ENCODE data around the gene CYBA. TPM values are rescaled to one million over a fixed set of nuclear protein-coding genes. Genes with fewer than 3 reads are reported as not detected.

CYBA gene
- total RNA-seq, 2 donors from 2014 or later, result 169 to 295 TPM

DNA sequence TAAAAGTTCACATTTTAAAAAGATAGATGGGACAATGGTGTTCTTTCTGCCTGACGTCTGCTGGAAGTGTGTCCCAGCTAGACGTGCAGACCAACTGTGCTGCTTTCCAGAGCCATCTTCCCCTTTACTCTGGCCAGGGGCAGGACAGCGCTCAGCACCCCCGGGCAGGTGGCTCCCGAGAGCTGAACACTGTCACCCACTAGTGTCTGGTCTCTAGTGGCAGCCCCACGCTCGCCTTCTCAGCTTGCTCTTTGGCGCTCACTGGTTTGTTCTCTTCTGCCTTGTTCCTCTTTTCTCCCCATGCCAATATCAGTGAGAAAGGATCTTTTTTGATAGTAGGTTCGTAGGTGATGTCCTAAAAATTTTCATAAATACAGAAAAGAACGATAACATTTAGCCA is 54.9 kb downstream of the CYBA start:
- Histone ChIP-seq H3K36me3 (peaks cover 24% of the 10 kb centered on the region), H3K27me3 (replicated peaks; ENCODE audit: insufficient read depth) (no peaks in the 10 kb centered on the region), H3K9me3 (no peaks in the 10 kb centered on the region), H3K4me1 (ENCODE audit: control insufficient read depth in 1 of 2, low read depth in 2 of 2) (no peaks in the 10 kb centered on the region), H3K4me3 (no peak overlapping the region), H3K27ac (no peak overlapping the region)
- TF ChIP-seq, protein P1, sequence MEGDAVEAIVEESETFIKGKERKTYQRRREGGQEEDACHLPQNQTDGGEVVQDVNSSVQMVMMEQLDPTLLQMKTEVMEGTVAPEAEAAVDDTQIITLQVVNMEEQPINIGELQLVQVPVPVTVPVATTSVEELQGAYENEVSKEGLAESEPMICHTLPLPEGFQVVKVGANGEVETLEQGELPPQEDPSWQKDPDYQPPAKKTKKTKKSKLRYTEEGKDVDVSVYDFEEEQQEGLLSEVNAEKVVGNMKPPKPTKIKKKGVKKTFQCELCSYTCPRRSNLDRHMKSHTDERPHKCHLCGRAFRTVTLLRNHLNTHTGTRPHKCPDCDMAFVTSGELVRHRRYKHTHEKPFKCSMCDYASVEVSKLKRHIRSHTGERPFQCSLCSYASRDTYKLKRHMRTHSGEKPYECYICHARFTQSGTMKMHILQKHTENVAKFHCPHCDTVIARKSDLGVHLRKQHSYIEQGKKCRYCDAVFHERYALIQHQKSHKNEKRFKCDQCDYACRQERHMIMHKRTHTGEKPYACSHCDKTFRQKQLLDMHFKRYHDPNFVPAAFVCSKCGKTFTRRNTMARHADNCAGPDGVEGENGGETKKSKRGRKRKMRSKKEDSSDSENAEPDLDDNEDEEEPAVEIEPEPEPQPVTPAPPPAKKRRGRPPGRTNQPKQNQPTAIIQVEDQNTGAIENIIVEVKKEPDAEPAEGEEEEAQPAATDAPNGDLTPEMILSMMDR (IDR thresholded peaks at IDR 0.05), result no peak
- ATAC-seq (ENCODE audit: insufficient number of reproducible peaks, low FRiP score, low read depth), result no peak
- DNase-seq (ENCODE audit: low spot score), result no peak

DNA sequence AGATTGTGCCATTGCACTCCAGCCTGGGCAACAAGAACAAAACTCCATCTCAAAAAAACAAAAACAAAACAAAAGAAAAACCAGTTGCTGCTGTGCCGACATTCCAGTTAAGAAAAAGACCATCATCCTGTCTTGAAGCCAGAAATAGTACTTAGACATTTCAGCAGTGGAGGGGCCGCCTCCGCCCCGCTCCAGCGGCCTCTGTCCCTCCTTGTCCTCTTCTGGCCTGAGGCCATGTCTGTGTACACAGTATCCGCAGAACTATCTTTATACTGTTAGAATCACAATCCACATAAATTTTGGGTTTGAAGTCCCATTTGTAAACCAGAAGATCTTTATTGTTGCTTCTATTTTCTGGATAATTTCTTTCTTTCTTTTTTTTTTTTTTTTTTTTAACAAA is 55.8 kb downstream of the CYBA start:
- H3K27me3 ChIP-seq (replicated peaks; ENCODE audit: insufficient read depth), result no peaks in the 10 kb centered on the region
- ATAC-seq (ENCODE audit: insufficient number of reproducible peaks, low FRiP score, low read depth) (no peak), DNase-seq (ENCODE audit: low spot score) (no peak)
- H3K4me3 ChIP-seq, result no peak overlapping the region
- no peak overlapping the region for H3K27ac ChIP-seq
- TF ChIP-seq, protein P1 (IDR thresholded peaks at IDR 0.05), result no peak
- no peaks in the 10 kb centered on the region for H3K4me1 ChIP-seq (ENCODE audit: control insufficient read depth in 1 of 2, low read depth in 2 of 2)
- H3K9me3 ChIP-seq, result no peaks in the 10 kb centered on the region
- peaks cover 15% of the 10 kb centered on the region for H3K36me3 ChIP-seq

DNA sequence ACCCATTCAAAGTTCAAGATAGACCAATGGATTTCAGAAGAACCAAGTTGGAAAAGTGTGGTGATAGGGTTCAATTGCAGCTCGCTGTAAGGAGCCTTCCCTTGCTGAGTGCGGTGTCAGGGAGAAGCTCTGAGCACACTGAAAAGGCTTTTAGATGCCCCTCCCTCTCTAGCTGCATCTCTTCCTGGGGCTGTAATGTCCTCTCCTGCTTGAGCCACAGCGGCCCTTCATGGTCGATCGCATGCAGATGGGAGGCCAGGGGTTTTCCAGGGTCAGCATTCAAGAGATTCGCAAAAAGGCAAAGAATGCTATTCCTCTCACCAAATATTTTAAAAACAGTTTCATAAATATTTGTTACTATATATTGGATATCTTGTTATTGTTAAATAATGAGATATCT is 56.9 kb downstream of the CYBA start:
- TF ChIP-seq, protein P1 (IDR thresholded peaks at IDR 0.05), result no peak
- Histone ChIP-seq H3K4me3 (no peak overlapping the region), H3K27ac (no peak overlapping the region), H3K27me3 (replicated peaks; ENCODE audit: insufficient read depth) (no peaks in the 10 kb centered on the region), H3K4me1 (ENCODE audit: control insufficient read depth in 1 of 2, low read depth in 2 of 2) (no peaks in the 10 kb centered on the region), H3K36me3 (peaks cover 10% of the 10 kb centered on the region), H3K9me3 (no peaks in the 10 kb centered on the region)
- DNase-seq (ENCODE audit: low spot score) (no peak), ATAC-seq (ENCODE audit: insufficient number of reproducible peaks, low FRiP score, low read depth) (no peak)

DNA sequence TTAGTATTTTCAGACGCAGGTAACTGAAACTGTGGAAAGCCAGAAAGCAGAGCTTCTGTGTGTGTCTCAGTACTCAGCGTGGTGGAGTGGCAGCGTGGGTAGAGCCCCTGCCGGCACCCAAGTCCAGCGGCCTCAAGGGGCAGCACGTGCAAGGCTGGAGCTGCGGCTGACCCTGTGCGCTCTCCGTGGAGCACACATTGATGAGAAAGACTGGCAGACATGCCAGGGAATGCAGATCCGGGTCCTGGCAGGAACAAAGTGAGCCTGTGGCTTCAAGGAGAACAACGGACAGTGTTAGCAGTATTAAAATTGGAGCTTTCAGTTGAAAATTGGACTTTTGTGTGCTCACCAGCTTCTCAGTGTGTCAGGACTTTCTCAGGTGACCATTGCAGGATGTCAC is 57.4 kb downstream of the CYBA start:
- Histone ChIP-seq H3K4me1 (ENCODE audit: control insufficient read depth in 1 of 2, low read depth in 2 of 2) (no peaks in the 10 kb centered on the region), H3K27ac (no peak overlapping the region), H3K27me3 (replicated peaks; ENCODE audit: insufficient read depth) (no peaks in the 10 kb centered on the region), H3K9me3 (no peaks in the 10 kb centered on the region), H3K36me3 (peaks cover 9% of the 10 kb centered on the region), H3K4me3 (no peak overlapping the region)
- DNase-seq (ENCODE audit: low spot score) (no peak), ATAC-seq (ENCODE audit: insufficient number of reproducible peaks, low FRiP score, low read depth) (no peak)
- TF ChIP-seq, protein P1 (IDR thresholded peaks at IDR 0.05), result no peak

Other genes starting within 250 kb of the CYBA start
- gene ZFPM1, start 197.8 kb downstream of the CYBA start, total RNA-seq, result 1 to 10 TPM; 1.8 to 2.5 TPM
- gene ZC3H18, start 80.7 kb downstream of the CYBA start, total RNA-seq, result 10 to 100 TPM; 21.8 to 30.3 TPM
- gene IL17C, start 12.5 kb downstream of the CYBA start, total RNA-seq, result under 1 TPM in 1 of 2 donors, not detected in 1; 0.92 TPM
- 10 to 100 TPM; 22.4 to 38.9 TPM for gene MVD, start 12.0 kb upstream of the CYBA start, total RNA-seq
- gene SNAI3, start 35.5 kb upstream of the CYBA start, total RNA-seq, result under 1 TPM in 1 of 2 donors, not detected in 1; 0.27 TPM
- gene RNF166, start 55.4 kb upstream of the CYBA start, total RNA-seq, result 10 to 100 TPM; 20.7 to 36.6 TPM
- 10 to 100 TPM; 11.1 to 21.0 TPM for gene CTU2, start 55.5 kb upstream of the CYBA start, total RNA-seq
- gene PIEZO1, start 134.2 kb upstream of the CYBA start, total RNA-seq, result 100 to 1,000 TPM; 108 to 179 TPM
- under 1 TPM in 1 of 2 donors, not detected in 1; 0.71 TPM for gene CDT1, start 152.7 kb upstream of the CYBA start, total RNA-seq
- gene APRT, start 160.9 kb upstream of the CYBA start, total RNA-seq, result 10 to 100 TPM; 45.5 to 80.7 TPM
- gene GALNS, start 205.9 kb upstream of the CYBA start, total RNA-seq, result 10 to 100 TPM; 24.8 to 38.7 TPM
- gene TRAPPC2L, start 206.1 kb upstream of the CYBA start, total RNA-seq, result 10 to 100 TPM; 12.4 to 31.4 TPM
- gene PABPN1L, start 215.6 kb upstream of the CYBA start, total RNA-seq, result not detected